ENCODE data around the gene HAS3.

- TF ChIP-seq SNAI2 (CRISPR knock-in tag; IDR thresholded peaks at IDR 0.05) (no peak), CSDC2 (CRISPR knock-in tag; IDR thresholded peaks at IDR 0.05) (no peak; the same call in 1 of the 2 replicates), PATZ1 (CRISPR knock-in tag; IDR thresholded peaks at IDR 0.05; ENCODE audit: borderline replicate concordance) (no peak), ZNF8 (CRISPR knock-in tag; IDR thresholded peaks at IDR 0.05) (no peak), ARNTL (CRISPR knock-in tag; IDR thresholded peaks at IDR 0.05; ENCODE audit: borderline replicate concordance, low read depth) (no peak), GLIS3 (CRISPR knock-in tag; IDR thresholded peaks at IDR 0.05) (no peak), ZFP30 (CRISPR knock-in tag; IDR thresholded peaks at IDR 0.05) (no peak), CREB5 (CRISPR knock-in tag; IDR thresholded peaks at IDR 0.05; ENCODE audit: low read depth) (no peak)
These were observed 32.2 kb upstream of the HAS3 start for GRCh38 chr16:69073181-69073702.
